ENCODE measurements around the gene KCNMA1. TPM values are rescaled to one million over a fixed set of nuclear protein-coding genes. Genes with fewer than 3 reads are reported as not detected.

The KCNMA1 gene
- total and polyA plus RNA-seq, 8 donors: 0.92 to 155 (median 54.3) TPM

DNA sequence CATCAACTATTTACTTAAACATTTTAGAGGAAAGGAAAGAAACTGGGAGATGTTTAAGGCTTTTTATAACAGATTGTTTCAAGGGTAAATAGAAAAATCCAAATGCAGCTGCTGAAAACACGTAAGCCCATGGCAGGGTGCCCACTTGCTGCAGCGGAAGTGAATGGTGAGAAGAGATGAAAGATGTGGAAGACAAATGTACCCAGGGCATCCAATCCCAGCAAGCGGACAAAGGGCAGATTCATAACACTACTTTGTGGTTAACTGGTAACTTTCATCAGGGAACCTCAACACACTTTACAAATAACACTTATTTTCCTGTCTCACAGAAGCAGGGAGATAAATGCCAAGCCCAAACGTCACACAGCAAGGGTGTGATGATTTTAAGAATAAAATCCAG lies 358.4 kb downstream of the KCNMA1 start:
- 45 to 58% (median 55%) methylated on average over 4 of the region's 4 CpGs for WGBS, 5 donors
- intact Hi-C loops (cut with DNase I; ENCODE audit: low total_unique reads): no loop called here
- no peaks in the 10 kb centered on the region for H3K9me3 ChIP-seq
- no peaks in the 10 kb centered on the region for H3K36me3 ChIP-seq
- H3K4me3 ChIP-seq: no peak overlapping the region
- H3K4me1 ChIP-seq: peaks cover 0 to 7% (median 0%) of the 10 kb centered on the region in 4 donors
- H3K27me3 ChIP-seq: peaks cover 0 to 10% (median 0%) of the 10 kb centered on the region in 3 donors
- no peak for TF ChIP-seq POLR2AphosphoS5 (IDR thresholded peaks at IDR 0.05)
- TF ChIP-seq EP300 (IDR thresholded peaks at IDR 0.05): no peak
- TF ChIP-seq POLR2A (IDR thresholded peaks at IDR 0.05): no peak
- H3K27ac ChIP-seq: no peak overlapping the region
- peak in 1 of 2 donors; percentile 49 for DNase-seq

DNA sequence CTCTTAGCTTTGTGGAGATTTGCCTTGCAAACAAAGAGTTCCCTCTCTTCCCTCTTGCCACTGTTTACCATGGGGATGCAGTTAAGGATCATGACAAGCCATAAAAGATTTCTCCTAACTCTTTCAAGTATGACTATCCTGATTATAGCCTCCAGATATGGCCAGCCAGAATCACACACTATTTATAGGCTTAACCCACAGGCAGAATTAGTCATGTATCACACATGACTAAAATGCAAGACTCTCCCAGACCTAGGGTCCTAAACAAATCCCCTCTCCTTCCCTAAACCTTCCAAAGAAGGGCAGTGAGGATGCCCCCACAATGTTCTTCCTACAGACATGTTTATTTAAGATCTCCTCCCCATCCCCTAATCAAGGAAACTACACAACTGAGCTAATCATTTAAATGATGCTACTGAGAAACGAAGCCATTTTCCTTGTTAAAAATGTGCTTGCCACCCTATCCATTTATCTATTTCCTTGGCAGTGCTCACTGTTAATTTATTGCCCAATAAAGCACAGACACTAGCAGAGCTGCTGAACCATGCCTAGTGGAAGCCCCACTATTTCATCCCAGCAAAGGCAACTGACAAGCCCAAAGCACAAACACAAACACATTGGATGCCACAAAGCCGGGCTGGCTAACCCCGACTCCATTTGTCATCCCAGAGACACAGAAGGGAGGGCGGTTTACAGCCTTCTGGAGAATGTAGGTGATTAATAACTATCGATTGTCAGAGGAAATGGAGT lies 363.4 kb downstream of the KCNMA1 start:
- no peaks in the 10 kb centered on the region for H3K9me3 ChIP-seq
- H3K36me3 ChIP-seq: no peaks in the 10 kb centered on the region
- H3K4me3 ChIP-seq: no peak overlapping the region
- H3K27me3 ChIP-seq: peaks cover 0 to 7% (median 0%) of the 10 kb centered on the region in 3 donors
- WGBS, 5 donors: 42 to 66% (median 60%) methylated on average over 5 of the region's 5 CpGs
- no peak for DNase-seq
- TF ChIP-seq POLR2AphosphoS5 (IDR thresholded peaks at IDR 0.05): no peak
- no peak for TF ChIP-seq POLR2A (IDR thresholded peaks at IDR 0.05)
- TF ChIP-seq EP300 (IDR thresholded peaks at IDR 0.05): no peak
- TF ChIP-seq, protein P1, sequence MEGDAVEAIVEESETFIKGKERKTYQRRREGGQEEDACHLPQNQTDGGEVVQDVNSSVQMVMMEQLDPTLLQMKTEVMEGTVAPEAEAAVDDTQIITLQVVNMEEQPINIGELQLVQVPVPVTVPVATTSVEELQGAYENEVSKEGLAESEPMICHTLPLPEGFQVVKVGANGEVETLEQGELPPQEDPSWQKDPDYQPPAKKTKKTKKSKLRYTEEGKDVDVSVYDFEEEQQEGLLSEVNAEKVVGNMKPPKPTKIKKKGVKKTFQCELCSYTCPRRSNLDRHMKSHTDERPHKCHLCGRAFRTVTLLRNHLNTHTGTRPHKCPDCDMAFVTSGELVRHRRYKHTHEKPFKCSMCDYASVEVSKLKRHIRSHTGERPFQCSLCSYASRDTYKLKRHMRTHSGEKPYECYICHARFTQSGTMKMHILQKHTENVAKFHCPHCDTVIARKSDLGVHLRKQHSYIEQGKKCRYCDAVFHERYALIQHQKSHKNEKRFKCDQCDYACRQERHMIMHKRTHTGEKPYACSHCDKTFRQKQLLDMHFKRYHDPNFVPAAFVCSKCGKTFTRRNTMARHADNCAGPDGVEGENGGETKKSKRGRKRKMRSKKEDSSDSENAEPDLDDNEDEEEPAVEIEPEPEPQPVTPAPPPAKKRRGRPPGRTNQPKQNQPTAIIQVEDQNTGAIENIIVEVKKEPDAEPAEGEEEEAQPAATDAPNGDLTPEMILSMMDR (IDR thresholded peaks at IDR 0.05): no peak
- no peak overlapping the region for H3K27ac ChIP-seq
- H3K4me1 ChIP-seq: peaks cover 0 to 14% (median 7%) of the 10 kb centered on the region in 4 donors
- intact Hi-C loops (cut with DNase I; ENCODE audit: low total_unique reads): no loop called here

DNA sequence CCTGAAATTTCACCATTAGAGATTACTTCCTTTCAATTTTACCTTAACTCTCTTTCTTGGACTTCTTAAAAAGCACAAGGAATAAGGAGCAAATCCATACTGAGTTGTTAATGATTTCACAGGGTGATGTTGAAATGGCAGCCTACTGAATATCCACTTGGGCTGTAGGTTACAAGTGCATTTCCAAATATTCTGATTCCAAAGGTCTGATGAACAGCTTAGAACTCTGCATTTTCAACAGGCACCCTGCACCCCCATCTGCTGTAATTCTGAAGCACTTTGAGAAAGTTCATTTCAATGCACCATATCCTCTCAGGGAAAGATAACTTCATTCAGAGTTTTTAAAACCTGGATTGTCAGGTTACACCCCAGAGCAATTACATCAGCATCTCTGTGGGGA lies 368.4 kb downstream of the KCNMA1 start:
- TF ChIP-seq EP300 (IDR thresholded peaks at IDR 0.05) (no peak), POLR2AphosphoS5 (IDR thresholded peaks at IDR 0.05) (no peak), POLR2A (IDR thresholded peaks at IDR 0.05) (no peak)
- TF ChIP-seq, protein P1 (IDR thresholded peaks at IDR 0.05): no peak
- intact Hi-C loops (cut with DNase I; ENCODE audit: low total_unique reads): no loop called here
- no peaks in the 10 kb centered on the region for H3K27me3 ChIP-seq
- H3K36me3 ChIP-seq: no peaks in the 10 kb centered on the region
- H3K9me3 ChIP-seq: no peaks in the 10 kb centered on the region
- DNase-seq: no peak
- H3K27ac ChIP-seq: no peak overlapping the region
- H3K4me3 ChIP-seq: no peak overlapping the region
- peaks cover 0 to 25% (median 14%) of the 10 kb centered on the region in 4 donors for H3K4me1 ChIP-seq

DNA sequence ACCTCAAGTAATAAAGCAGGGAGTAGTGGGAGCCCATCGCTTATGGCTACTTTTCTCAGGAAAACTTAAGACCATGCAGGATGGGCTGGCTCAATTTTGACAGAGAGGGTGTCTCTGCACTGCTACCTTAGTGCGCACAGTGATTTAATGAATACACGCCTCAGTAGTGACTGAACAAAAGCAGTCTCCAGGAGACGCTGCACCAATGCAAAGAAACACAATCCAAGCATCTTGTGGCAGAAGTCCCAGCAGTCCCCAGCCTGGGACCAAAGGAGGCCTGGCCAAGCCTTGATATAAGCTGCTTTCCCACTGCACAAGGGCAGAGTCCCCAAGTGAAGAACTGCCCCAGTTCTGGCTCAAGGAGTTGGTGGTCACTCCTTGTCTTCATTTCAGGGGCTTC lies 368.9 kb downstream of the KCNMA1 start:
- WGBS, 5 donors: 91 to 98% (median 95%) methylated on average over 4 of the region's 4 CpGs
- Histone ChIP-seq H3K4me3 (no peak overlapping the region), H3K27ac (no peak overlapping the region), H3K36me3 (no peaks in the 10 kb centered on the region), H3K4me1 (peaks cover 0 to 24% (median 13%) of the 10 kb centered on the region in 4 donors), H3K27me3 (no peaks in the 10 kb centered on the region), H3K9me3 (no peaks in the 10 kb centered on the region)
- DNase-seq: no peak
- TF ChIP-seq POLR2A (IDR thresholded peaks at IDR 0.05) (no peak), POLR2AphosphoS5 (IDR thresholded peaks at IDR 0.05) (no peak), EP300 (IDR thresholded peaks at IDR 0.05) (no peak)
- TF ChIP-seq, protein P1 (IDR thresholded peaks at IDR 0.05): no peak
- intact Hi-C loops (cut with DNase I; ENCODE audit: low total_unique reads): no loop called here
